PC-3 (cell line): ENCODE measurements around the gene LTC4S. TPM values are rescaled to one million over a fixed set of nuclear protein-coding genes. Genes with fewer than 3 reads are reported as not detected.

ENCODE experiments used
- ATAC-seq: fragments of 200-7000 bp; cut with Tn5 transposase; 2 replicates; pipeline ENCODE4 v1.9.1; 2020; ENCODE audit warnings: mild to moderate bottlenecking, moderate library complexity
- BruUV-seq: library from RNA; stranded (reverse); fragments of 400-500 nt; replicated peaks from 2 replicates; lab custom pipeline; 2021; lab: Mats Ljungman, UMichigan
- CTCF ChIA-PET: fragments of 300-600 bp; sonication (Branson Sonifier 250); formaldehyde crosslinking; loops from one replicate; lab custom pipeline; 2022; ENCODE audit warnings: antibody characterized with exemption; lab: Charles Lee
- POLR2A ChIA-PET: fragments of 300-600 bp; sonication (Branson Sonifier 250); formaldehyde crosslinking; loops from one replicate; lab custom pipeline; 2022; ENCODE audit warnings: antibody characterized with exemption; ENCODE audit not compliant: unreplicated experiment; lab: Charles Lee
- DNase-seq: peaks from one replicate; pipeline ENCODE4 v3.0.0-alpha.2; 2015
- H2AFZ ChIP-seq: fragments of 300-600 bp; sonication (generic); 2 replicates; pipeline ENCODE4 v1.6.0; 2016; ENCODE audit warnings: antibody characterized with exemption, low read length
- H3F3A ChIP-seq: fragments of 300-600 bp; sonication (generic); one replicate; pipeline ENCODE4 v1.6.0; 2017; ENCODE audit warnings: antibody characterized with exemption, low read length, control low read depth, mild to moderate bottlenecking; ENCODE audit not compliant: unreplicated experiment
- H3K27ac ChIP-seq: fragments of 300-600 bp; sonication (generic); 2 replicates; pipeline ENCODE4 v1.5.1; 2016; ENCODE audit warnings: mild to moderate bottlenecking, low read length
- H3K27me3 ChIP-seq: fragments of 300-600 bp; sonication (generic); 2 replicates; pipeline ENCODE4 v1.6.1; 2016; ENCODE audit warnings: low read length, mixed read lengths
- H3K36me3 ChIP-seq: fragments of 300-600 bp; sonication (generic); 2 replicates; pipeline ENCODE4 v1.6.1; 2016; ENCODE audit warnings: low read depth, mixed run types, low read length, mixed read lengths
- H3K4me1 ChIP-seq: fragments of 300-600 bp; sonication (generic); 2 replicates; pipeline ENCODE4 v1.5.1; 2016; ENCODE audit warnings: low read length; ENCODE audit not compliant: insufficient read depth
- H3K4me2 ChIP-seq: fragments of 300-600 bp; sonication (generic); 2 replicates; pipeline ENCODE4 v1.6.0; 2016; ENCODE audit warnings: low read length
- H3K4me3 ChIP-seq: fragments of 300-600 bp; sonication (generic); 2 replicates; pipeline ENCODE4 v1.5.1; 2016; ENCODE audit warnings: mild to moderate bottlenecking, low read length, mixed read lengths
- H3K79me2 ChIP-seq: fragments of 300-600 bp; sonication (generic); 2 replicates; pipeline ENCODE4 v1.6.1; 2017; ENCODE audit warnings: low read length, mixed read lengths
- H3K9ac ChIP-seq: fragments of 300-600 bp; sonication (generic); 2 replicates; pipeline ENCODE4 v1.6.0; 2016; ENCODE audit warnings: mild to moderate bottlenecking, low read length
- H3K9me2 ChIP-seq: fragments of 300-600 bp; sonication (generic); replicated peaks from 2 replicates; pipeline ENCODE4 v1.6.1; 2016; ENCODE audit warnings: mixed run types, low read length, mixed read lengths
- H3K9me3 ChIP-seq: fragments of 300-600 bp; sonication (generic); 2 replicates; pipeline ENCODE4 v1.6.1; 2016; ENCODE audit warnings: low read length, mixed read lengths
- H4K20me1 ChIP-seq: fragments of 300-600 bp; sonication (generic); 2 replicates; pipeline ENCODE4 v1.6.1; 2016; ENCODE audit warnings: low read length, mixed read lengths
- EZH2 ChIP-seq: fragments of 300-600 bp; sonication (generic); IDR thresholded peaks from one replicate; pipeline ENCODE4 v1.6.1; 2017; ENCODE audit warnings: antibody characterized with exemption, mild to moderate bottlenecking, low read length; ENCODE audit not compliant: unreplicated experiment
- EZH2phosphoT487 ChIP-seq: fragments of 300-600 bp; sonication (generic); IDR thresholded peaks from 2 replicates; pipeline ENCODE4 v1.6.1; 2018; ENCODE audit warnings: mild to moderate bottlenecking, antibody characterized with exemption, low read length, borderline replicate concordance
- intact Hi-C: fragments of 100-400 bp; cut with micrococcal nuclease; formaldehyde crosslinking; loops from 2 replicates; pipeline ENCODE4 v1.9.0; 2023
- total RNA-seq: library from RNA; depleted of rRNA; stranded (reverse); fragments of >200 nt; gene quantifications from 2 replicates; pipeline ENCODE4 v1.2.3, GENCODE V29; 2014
- TF ChIP-seq, protein P1 (sequence below): fragments of 300-600 bp; sonication (generic); conservative IDR thresholded peaks from 2 replicates; pipeline ENCODE4 v1.5.1; 2017; ENCODE audit warnings: antibody characterized with exemption, low read depth, mild to moderate bottlenecking, low read length

LTC4S gene
- total RNA-seq, 1 experiment from 2014 or later = 1.5 TPM

GRCh38 chr5:179803651-179804554, 10.1 kb downstream of the LTC4S start:
- Histone ChIP-seq H3K4me1 (peaks cover 31% of the 10 kb centered on the region), H3K27me3 (no peaks in the 10 kb centered on the region), H2AFZ (no peak overlapping the region), H3K4me2 (peak overlapping the region; percentile 97), H4K20me1 (peaks cover 5% of the 10 kb centered on the region), H3K79me2 (peaks cover 56% of the 10 kb centered on the region), H3K9me3 (no peaks in the 10 kb centered on the region), H3K27ac (peak overlapping the region; percentile 73), H3K4me3 (peak overlapping the region; percentile 86; the same call in 1 of the 2 replicates), H3K9me2 (no peaks in the 10 kb centered on the region), H3K36me3 (no peaks in the 10 kb centered on the region), H3F3A (no peaks in the 10 kb centered on the region), H3K9ac (peak overlapping the region; percentile 29; the same call in 1 of the 2 replicates)
- TF ChIP-seq EZH2phosphoT487 = no peak
- no peak for TF ChIP-seq EZH2
- TF ChIP-seq, protein P1, sequence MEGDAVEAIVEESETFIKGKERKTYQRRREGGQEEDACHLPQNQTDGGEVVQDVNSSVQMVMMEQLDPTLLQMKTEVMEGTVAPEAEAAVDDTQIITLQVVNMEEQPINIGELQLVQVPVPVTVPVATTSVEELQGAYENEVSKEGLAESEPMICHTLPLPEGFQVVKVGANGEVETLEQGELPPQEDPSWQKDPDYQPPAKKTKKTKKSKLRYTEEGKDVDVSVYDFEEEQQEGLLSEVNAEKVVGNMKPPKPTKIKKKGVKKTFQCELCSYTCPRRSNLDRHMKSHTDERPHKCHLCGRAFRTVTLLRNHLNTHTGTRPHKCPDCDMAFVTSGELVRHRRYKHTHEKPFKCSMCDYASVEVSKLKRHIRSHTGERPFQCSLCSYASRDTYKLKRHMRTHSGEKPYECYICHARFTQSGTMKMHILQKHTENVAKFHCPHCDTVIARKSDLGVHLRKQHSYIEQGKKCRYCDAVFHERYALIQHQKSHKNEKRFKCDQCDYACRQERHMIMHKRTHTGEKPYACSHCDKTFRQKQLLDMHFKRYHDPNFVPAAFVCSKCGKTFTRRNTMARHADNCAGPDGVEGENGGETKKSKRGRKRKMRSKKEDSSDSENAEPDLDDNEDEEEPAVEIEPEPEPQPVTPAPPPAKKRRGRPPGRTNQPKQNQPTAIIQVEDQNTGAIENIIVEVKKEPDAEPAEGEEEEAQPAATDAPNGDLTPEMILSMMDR = no peak
- BruUV-seq = no TSS peak
- CTCF ChIA-PET = interaction anchor here (0.7 kb wide), 1 partner anchor 8 kb away, joined by 3 read pairs; no protein-coding TSS in a partner anchor
- POLR2A ChIA-PET = no interaction called here
- no peak for ATAC-seq
- DNase-seq = peak; percentile 46
- intact Hi-C loops = no loop called here

DNA sequence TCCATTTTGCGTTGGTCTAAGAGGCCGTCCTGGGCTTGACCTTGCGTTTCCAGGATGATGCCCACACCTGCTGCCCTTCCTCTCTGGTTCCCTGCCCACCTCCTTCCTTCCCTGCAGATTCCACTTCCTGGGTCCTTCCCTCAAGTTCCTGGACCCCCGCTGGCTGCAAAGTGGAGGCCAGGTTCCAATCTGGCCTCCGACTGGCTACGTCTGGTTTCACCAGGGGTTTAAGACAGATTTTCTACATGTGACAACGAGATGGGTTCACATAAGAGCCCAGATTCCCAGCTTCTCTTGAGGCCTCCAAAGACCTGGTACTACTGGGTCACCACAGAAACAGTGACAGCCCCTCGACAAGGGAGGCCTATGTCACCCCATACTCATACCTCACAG, 10.8 kb downstream of the LTC4S start:
- Histone ChIP-seq H3K9ac (peak overlapping the region; percentile 85), H3K79me2 (peaks cover 56% of the 10 kb centered on the region), H2AFZ (no peak overlapping the region), H3K4me2 (peak overlapping the region; percentile 97), H3K9me2 (no peaks in the 10 kb centered on the region), H3F3A (no peaks in the 10 kb centered on the region), H3K4me3 (peak overlapping the region; percentile 86), H3K4me1 (peaks cover 31% of the 10 kb centered on the region), H3K9me3 (no peaks in the 10 kb centered on the region), H4K20me1 (peaks cover 5% of the 10 kb centered on the region), H3K27me3 (no peaks in the 10 kb centered on the region), H3K27ac (peak overlapping the region; percentile 73; the same call in 1 of the 2 replicates), H3K36me3 (no peaks in the 10 kb centered on the region)
- TF ChIP-seq, protein P1 = no peak
- TF ChIP-seq EZH2phosphoT487 (no peak), EZH2 (no peak)
- ATAC-seq (no peak), DNase-seq (no peak)
- POLR2A ChIA-PET = no interaction called here
- no TSS peak for BruUV-seq
- intact Hi-C loops = no loop called here
- CTCF ChIA-PET = no interaction called here
